Heart left ventricle (tissue), 16 donors: ENCODE measurements around the gene JAKMIP1. TPM values are rescaled to one million over a fixed set of nuclear protein-coding genes. Genes with fewer than 3 reads are reported as not detected.

Source experiments
- ATAC-seq, 4 donors: fragments of 200-7000 bp; cut with Tn5 transposase; one replicate each; pipeline ENCODE4 v1.9.1; 2020 to 2022; ENCODE audit warnings: moderate library complexity in 4 of 4, mild to moderate bottlenecking in 3 of 4, moderate number of reproducible peaks in 1 of 4
- DNase-seq, 5 donors: peaks; one replicate each; pipeline ENCODE4 v3.0.0-alpha.2; 2020
- H3K27ac ChIP-seq, 12 donors: fragments of 200-600 bp; sonication (generic) in 4 of 12; one replicate each; pipeline versions ENCODE4 v1.5.0 to v1.8.0; 2016 to 2022; ENCODE audit warnings: mild to moderate bottlenecking in 2 of 12
- H3K27me3 ChIP-seq, 9 donors: fragments of 200-600 bp; sonication (generic) in 2 of 9; one replicate each; pipeline versions ENCODE4 v1.5.1 to v1.8.0; 2016 to 2022; ENCODE audit warnings: mild to moderate bottlenecking in 3 of 9
- H3K36me3 ChIP-seq, 9 donors: fragments of 200-600 bp; sonication (generic) in 2 of 9; one replicate each; pipeline versions ENCODE4 v1.5.0 to v1.8.0; 2018 to 2022; ENCODE audit warnings: mild to moderate bottlenecking in 2 of 9
- H3K4me1 ChIP-seq, 12 donors: fragments of 200-600 bp; sonication (generic) in 4 of 12; one replicate each; pipeline versions ENCODE4 v1.5.0 to v1.8.0; 2016 to 2022; ENCODE audit warnings: mild to moderate bottlenecking in 3 of 12
- H3K4me3 ChIP-seq, 12 donors: fragments of 200-600 bp; sonication (generic) in 4 of 12; one replicate each; pipeline versions ENCODE4 v1.5.0 to v1.8.0; 2017 to 2022; ENCODE audit warnings: mild to moderate bottlenecking in 9 of 12, moderate library complexity in 4 of 12
- H3K9me3 ChIP-seq, 12 donors: fragments of 200-600 bp; sonication (generic) in 4 of 12; one replicate each; pipeline versions ENCODE4 v1.5.0 to v1.8.0; 2016 to 2022; ENCODE audit warnings: mild to moderate bottlenecking in 1 of 12
- CTCF ChIP-seq, 12 donors: fragments of 200-600 bp; sonication (generic) in 4 of 12; IDR thresholded peaks; one replicate each; pipeline versions ENCODE4 v1.5.0 to v1.8.0; 2018 to 2022; ENCODE audit warnings: antibody characterized with exemption in 12 of 12, mild to moderate bottlenecking in 5 of 12
- POLR2A ChIP-seq, 2 donors: fragments of 450-650 bp; IDR thresholded peaks; one replicate each; pipeline ENCODE4 v1.6.1; 2017; ENCODE audit warnings: antibody characterized with exemption in 2 of 2, mild to moderate bottlenecking in 2 of 2, moderate library complexity in 2 of 2
- WGBS, 4 donors: extraction: QIAGEN DNeasy Blood & Tissue Kit in 2 of 4; methylation state at CpG; one replicate each; pipeline versions ENCODE4 v1.1.5 to v1.1.7; 2013 to 2018; 5-methylcytosine and 5-hydroxymethylcytosine counted together
- intact Hi-C, 10 donors: fragments of 100-400 bp; cut with DNase I; formaldehyde crosslinking; loops; one replicate each; pipeline versions ENCODE4 v1.11.1 to v1.14.2; 2022
- polyA plus RNA-seq, 2 donors: library from polyadenylated mRNA; stranded (reverse); fragments of 200-250 nt; gene quantifications; one replicate each; pipeline ENCODE4 v1.2.3, GENCODE V29; 2013
- total RNA-seq, 9 donors: library from RNA; depleted of rRNA in 2 of 9; stranded (reverse); fragments of >200 nt in 2 of 9; fragmentation: NEBNext Ultra II Directional in 3 of 9; extraction: Animal tissue kit (Norgen Biotek cat#: 25700) in 3 of 9; gene quantifications; one replicate each; pipeline versions ENCODE4 v1.1.0 to v1.2.4, GENCODE V29; 2016 to 2023
- donor health status: ischemic (EF 13 %, LVEDD 7.1; RV severe dilation, severe dysfunction).
- donor health status: healthy with polysubstance abuse.
- donor health status: DM: no; HTN: yes; CAD: no.
- donor health status: DM: no; HTN: no; CAD: no.
- donor health status: ischemic (EF 25% LVEDD 6.9; RV normal size, moderate dysfunction).
- donor health status: ischemic (EF 25% LVEDD 5.7; RV mildly dilated, moderate dysfunction).
- donor health status: healthy.
- donor health status: DM: yes; HTN: yes; CAD: no.
- donor health status: ischemic (EF 35%, LVEDD 5.7; RV mildly dilated, moderate dysfunction).
- donor health status: nonischemic (EF 11% LVEDD 7.7; RV severe dilation, severe dysfunction).
- donor health status: DM: yes; HTN: yes; CAD: no.
- donor health status: PGD.
- donor health status: ischemic (EF 29% LVEDD 5.4; RV normal size, mild dysfunction).
- donor health status: nonischemic (EF 23%, LVEDD 6.1; RV moderate dilation, normal function).

Gene JAKMIP1
- total and polyA plus RNA-seq, 11 donors = 0.01 to 0.99 (median 0.23) TPM; not detected in 6

- Histone ChIP-seq H3K4me3 (no peak overlapping the region), H3K27ac (no peak overlapping the region), H3K4me1 (no peaks in the 10 kb centered on the region), H3K9me3 (no peaks in the 10 kb centered on the region), H3K27me3 (peaks cover 0 to 16% (median 0%) of the 10 kb centered on the region in 9 donors), H3K36me3 (no peaks in the 10 kb centered on the region)
- DNase-seq (no peak), ATAC-seq (no peak)
- TF ChIP-seq CTCF (IDR thresholded peaks at IDR 0.05) = no peak
- TF ChIP-seq POLR2A (IDR thresholded peaks at IDR 0.05) = no peak
- 39 to 51% (median 43%) methylated on average over 3 of the region's 3 CpGs for whole genome bisulfite sequencing, 4 donors
- intact Hi-C loops = no loop called here
These were observed 27.5 kb downstream of the JAKMIP1 start for GRCh38 chr4:6172927-6173200.

DNA sequence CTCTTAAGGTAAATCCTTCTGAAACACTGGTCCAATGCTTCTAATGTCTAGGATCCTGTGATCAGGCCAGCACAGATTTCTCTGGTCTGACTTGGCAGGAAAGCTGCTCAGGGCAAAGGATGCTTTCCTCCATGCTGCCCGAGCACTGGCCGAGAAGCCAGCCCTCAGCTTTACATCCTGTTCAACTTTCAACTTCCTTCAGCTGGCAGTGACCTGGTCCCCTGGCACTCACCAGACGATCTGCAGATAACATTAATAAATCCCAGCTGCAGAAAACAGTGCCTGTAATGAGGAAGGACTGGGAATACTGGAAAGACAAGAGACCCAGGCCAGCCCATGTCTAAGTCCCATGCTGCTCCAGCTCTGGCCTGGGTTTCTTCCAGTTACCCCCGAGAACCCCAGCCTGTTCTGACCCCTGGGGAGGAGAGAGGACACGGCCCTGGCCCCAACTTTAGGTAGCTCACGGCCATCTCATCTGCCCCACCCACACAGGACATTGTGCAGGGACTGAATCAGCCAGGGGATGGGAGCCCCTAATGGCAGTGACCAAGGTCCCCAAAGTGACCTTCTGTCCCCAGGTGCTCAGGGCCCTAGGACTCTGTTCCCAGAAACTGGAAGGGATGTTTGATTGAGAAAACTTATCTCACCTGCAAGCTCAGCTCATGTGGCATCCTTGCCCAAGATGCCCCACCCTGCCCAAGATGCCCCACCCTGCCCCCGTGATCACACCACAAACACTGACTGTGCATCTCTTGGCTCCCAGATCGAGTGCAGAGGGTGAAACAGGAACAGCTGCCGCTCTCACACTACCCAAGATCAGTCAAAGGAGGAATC lies 28.0 kb downstream of the JAKMIP1 start:
- peaks cover 0 to 16% (median 0%) of the 10 kb centered on the region in 9 donors for H3K27me3 ChIP-seq
- no peaks in the 10 kb centered on the region for H3K4me1 ChIP-seq
- TF ChIP-seq CTCF (IDR thresholded peaks at IDR 0.05) (no peak), POLR2A (IDR thresholded peaks at IDR 0.05) (no peak)
- DNase-seq = no peak
- no peak overlapping the region for H3K27ac ChIP-seq
- H3K9me3 ChIP-seq = no peaks in the 10 kb centered on the region
- intact Hi-C loops = no loop called here
- no peak for ATAC-seq
- no peaks in the 10 kb centered on the region for H3K36me3 ChIP-seq
- WGBS, 4 donors = 40 to 55% (median 50%) methylated on average over 9 of the region's 9 CpGs
- no peak overlapping the region for H3K4me3 ChIP-seq

GRCh38 chr4:6169239-6169638 lies 31.1 kb downstream of the JAKMIP1 start:
- intact Hi-C loops = no loop called here
- H3K4me3 ChIP-seq = no peak overlapping the region
- ATAC-seq = no peak
- peaks cover 0 to 9% (median 0%) of the 10 kb centered on the region in 9 donors for H3K27me3 ChIP-seq
- H3K36me3 ChIP-seq = no peaks in the 10 kb centered on the region
- peaks cover 0 to 10% (median 1%) of the 10 kb centered on the region in 12 donors for H3K9me3 ChIP-seq
- no peaks in the 10 kb centered on the region for H3K4me1 ChIP-seq
- 76 to 91% (median 80%) methylated on average over 4 of the region's 4 CpGs for WGBS, 4 donors
- no peak overlapping the region for H3K27ac ChIP-seq
- DNase-seq = no peak
- TF ChIP-seq POLR2A (IDR thresholded peaks at IDR 0.05) (no peak), CTCF (IDR thresholded peaks at IDR 0.05) (no peak)

- Histone ChIP-seq H3K36me3 (no peaks in the 10 kb centered on the region), H3K4me1 (no peaks in the 10 kb centered on the region), H3K27me3 (peaks cover 0 to 7% (median 0%) of the 10 kb centered on the region in 9 donors), H3K27ac (no peak overlapping the region), H3K9me3 (peaks cover 0 to 17% (median 6%) of the 10 kb centered on the region in 12 donors), H3K4me3 (no peak overlapping the region)
- DNase-seq (no peak), ATAC-seq (no peak)
- TF ChIP-seq CTCF (IDR thresholded peaks at IDR 0.05) (no peak), POLR2A (IDR thresholded peaks at IDR 0.05) (no peak)
- intact Hi-C loops = no loop called here
- WGBS, 4 donors = 87 to 91% (median 89%) methylated on average over 6 of the region's 6 CpGs
These were observed 34.6 kb downstream of the JAKMIP1 start for GRCh38 chr4:6165766-6166165.
